SU-DHL-6 (cell line): ENCODE measurements around the gene DPEP2.

Source experiments
- EZH2phosphoT487 ChIP-seq: fragments of 200-600 bp; sonication (generic), shearing (Covaris generic); conservative IDR thresholded peaks from 2 replicates; pipeline ENCODE4 v1.6.1; 2018; ENCODE audit warnings: mild to moderate bottlenecking, antibody characterized with exemption, low read length, moderate library complexity, mixed read lengths
- TF ChIP-seq, protein P1 (sequence below): fragments of 200-600 bp; sonication (generic); IDR thresholded peaks from one replicate; pipeline ENCODE4 v1.5.1; 2017; ENCODE audit warnings: antibody characterized with exemption, mild to moderate bottlenecking, low read length, moderate library complexity; ENCODE audit not compliant: insufficient read depth, poor library complexity, severe bottlenecking

DNA sequence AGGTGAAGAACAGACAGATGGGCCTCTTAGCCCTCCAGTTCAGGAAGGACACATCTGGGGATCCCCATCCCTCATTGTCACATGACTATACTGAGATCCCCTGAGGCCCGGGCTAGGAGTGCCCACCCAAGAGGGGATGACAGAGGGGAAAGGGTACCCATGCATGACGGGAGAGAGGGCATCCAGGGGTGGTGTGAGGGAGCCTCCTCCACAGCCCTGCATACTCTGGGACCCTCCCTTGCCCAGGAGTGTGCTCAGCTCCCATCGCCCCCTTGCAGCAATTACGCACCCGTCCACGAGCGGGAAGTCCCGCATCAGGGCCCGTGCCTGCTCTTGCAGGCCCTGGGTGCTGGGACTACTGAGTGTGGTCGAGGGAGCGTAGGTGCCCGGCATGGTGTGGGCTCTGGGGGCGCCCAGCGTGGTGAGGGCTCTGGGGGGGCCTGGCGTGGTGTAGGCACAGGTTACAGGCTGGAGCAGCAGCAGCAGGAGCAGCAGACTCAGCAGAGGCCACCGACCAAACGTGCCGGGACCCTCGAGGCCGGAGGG is 6.5 kb downstream of the DPEP2 start:
- TF ChIP-seq, protein P1, sequence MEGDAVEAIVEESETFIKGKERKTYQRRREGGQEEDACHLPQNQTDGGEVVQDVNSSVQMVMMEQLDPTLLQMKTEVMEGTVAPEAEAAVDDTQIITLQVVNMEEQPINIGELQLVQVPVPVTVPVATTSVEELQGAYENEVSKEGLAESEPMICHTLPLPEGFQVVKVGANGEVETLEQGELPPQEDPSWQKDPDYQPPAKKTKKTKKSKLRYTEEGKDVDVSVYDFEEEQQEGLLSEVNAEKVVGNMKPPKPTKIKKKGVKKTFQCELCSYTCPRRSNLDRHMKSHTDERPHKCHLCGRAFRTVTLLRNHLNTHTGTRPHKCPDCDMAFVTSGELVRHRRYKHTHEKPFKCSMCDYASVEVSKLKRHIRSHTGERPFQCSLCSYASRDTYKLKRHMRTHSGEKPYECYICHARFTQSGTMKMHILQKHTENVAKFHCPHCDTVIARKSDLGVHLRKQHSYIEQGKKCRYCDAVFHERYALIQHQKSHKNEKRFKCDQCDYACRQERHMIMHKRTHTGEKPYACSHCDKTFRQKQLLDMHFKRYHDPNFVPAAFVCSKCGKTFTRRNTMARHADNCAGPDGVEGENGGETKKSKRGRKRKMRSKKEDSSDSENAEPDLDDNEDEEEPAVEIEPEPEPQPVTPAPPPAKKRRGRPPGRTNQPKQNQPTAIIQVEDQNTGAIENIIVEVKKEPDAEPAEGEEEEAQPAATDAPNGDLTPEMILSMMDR: no peak
- TF ChIP-seq EZH2phosphoT487: no peak
